Fibroblast of skin of right quadriceps (primary cell): Measurements from ENCODE around the gene SLIT3.

ENCODE experiments used
- DNase-seq: peaks from one replicate; pipeline ENCODE4 v3.0.0-alpha.2; 2013

The SLIT3 gene

DNA sequence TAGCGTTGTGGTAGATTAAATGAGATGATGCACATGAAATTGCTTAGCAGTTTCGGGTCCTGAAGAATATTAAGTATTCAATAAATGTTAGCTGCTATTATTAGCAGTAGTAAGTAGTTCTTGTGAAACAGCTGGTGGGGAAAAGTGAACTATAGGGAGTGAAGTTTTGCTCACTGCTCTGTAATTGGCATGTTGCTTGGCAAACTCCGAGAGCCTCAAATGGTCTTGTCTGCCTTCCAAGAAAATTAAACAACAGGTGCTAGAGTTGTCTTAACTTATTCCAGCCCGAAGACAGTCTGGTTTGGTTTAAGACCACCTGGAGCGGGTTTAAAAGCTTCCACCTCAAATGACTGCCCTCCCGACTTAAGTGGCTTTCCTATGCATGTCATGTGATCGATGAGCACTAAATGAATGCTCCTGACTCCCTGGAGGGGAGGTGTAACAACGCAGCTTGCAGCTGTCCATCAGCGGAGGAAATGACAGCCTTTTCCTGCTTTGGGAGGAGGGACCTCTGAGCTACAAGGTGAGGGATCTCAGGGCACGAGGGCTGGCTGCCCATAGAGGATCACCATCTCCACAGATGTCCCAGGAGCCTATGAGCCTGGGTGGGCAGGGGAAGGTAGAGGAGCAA lies 518.9 kb downstream of the SLIT3 start:
- DNase-seq = no peak

DNA sequence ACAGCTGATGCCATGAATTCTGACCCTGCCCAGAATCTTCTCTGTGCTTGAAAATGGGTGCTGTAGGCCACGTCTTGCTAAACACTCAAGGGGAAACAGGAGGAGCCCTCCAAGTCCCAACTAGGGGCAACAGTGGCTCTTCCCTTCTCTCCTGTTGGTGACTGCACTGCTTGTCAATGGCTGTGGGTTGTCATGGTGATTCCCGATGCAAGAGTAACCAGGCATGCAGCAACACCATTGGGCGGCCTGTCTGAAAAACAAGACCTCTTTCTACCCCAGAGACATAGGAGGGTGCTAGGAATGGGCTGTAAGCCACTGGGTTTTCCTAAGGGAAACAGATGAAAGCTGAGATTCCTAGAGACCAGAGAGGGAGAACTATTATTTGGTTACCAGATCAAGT lies 520.1 kb downstream of the SLIT3 start:
- no peak for DNase-seq

GRCh38 chr5:168779333-168779732 lies 521.6 kb downstream of the SLIT3 start:
- no peak for DNase-seq

DNA sequence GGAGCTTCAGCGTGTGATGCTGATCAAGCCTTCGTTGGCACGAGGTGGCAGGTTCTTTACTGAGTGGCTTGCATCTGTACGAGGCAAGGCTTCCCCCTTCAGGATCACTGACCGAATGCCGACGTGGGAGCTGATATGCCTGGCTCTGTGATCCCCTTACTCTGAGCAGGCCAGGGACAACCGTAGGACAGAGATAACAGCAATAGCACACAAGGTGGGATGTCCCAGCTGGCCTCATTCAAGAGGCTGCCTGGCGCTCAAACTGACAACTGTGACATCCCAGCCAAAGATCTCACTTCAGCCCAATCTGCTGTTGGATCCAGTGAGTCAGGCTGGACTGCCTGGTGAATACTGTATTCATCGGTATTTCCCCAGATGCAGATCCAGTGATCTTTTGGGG lies 522.4 kb downstream of the SLIT3 start:
- DNase-seq = no peak

- no peak for DNase-seq
Measured at GRCh38 chr5:168777651-168778050, 523.3 kb downstream of the SLIT3 start.

DNA sequence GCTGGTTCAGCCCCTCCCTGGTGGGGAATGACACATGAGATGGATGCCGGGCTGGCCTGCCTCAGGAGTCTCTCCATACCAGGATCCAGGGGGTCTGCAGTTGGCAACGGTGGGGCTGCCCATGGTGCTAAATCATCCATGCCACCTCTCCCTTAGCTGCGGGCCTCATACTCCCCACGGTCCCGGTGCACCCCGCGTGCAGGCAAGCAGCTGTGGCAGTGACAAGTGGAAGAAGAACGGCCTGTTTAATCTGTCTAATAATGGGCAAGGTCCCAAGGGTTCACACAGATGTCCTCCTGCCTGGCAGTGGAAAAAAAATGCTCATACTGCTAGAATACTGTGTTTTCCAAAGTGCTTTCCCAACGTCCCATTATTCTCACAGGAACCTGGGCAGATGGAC lies 524.9 kb downstream of the SLIT3 start:
- no peak for DNase-seq

DNA sequence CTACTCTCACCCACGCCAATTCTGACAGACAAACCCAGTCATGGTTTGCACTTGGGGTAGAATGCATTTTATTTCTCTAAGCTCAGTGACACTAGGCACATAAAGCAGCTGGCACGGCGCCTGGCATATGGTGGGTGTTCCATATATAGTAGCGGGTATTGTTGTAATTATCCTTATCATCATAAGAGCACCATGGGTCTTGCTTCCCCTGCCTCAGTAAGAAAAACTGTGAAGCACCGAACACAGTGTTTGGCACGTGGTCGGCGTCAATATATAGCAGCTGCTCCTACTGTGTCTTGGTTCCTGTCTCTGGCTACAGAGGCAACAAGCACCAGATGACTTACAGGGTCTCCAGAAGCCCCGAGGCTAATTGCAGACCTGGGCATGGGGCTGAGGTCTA lies 527.7 kb downstream of the SLIT3 start:
- DNase-seq = peak; percentile 11

- peak; percentile 10 for DNase-seq
Measured at GRCh38 chr5:168772316-168772961, 528.5 kb downstream of the SLIT3 start.

- DNase-seq = no peak
Measured at GRCh38 chr5:168771678-168772077, 529.3 kb downstream of the SLIT3 start.

GRCh38 chr5:168770996-168771395 lies 529.9 kb downstream of the SLIT3 start:
- no peak for DNase-seq

DNA sequence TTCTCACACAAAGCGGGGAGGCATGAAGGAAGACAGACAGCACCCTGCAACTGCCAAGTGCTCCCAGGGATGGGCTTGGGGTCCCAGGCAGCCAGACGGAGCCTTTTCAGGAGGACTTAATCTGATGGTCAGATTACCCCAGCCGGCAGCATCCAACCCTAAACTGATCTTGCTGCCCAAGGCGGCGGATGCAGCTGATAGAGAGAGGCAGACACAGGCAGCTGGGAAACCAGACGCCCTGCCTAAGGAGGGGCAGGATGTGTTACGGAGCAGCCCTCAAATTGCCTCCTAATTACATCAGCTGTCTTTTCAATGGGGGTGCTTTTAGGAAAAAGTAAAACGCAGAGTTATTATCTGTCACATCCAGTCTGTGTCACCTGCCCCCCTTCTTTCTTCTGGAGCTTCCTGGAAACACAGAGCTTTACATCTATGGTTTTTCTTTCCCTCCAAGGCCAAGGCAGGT lies 530.9 kb downstream of the SLIT3 start:
- peak; percentile 52 for DNase-seq

GRCh38 chr5:168768172-168768571 lies 532.8 kb downstream of the SLIT3 start:
- DNase-seq = no peak

- DNase-seq = no peak
Measured at GRCh38 chr5:168766426-168766700, 534.6 kb downstream of the SLIT3 start.

DNA sequence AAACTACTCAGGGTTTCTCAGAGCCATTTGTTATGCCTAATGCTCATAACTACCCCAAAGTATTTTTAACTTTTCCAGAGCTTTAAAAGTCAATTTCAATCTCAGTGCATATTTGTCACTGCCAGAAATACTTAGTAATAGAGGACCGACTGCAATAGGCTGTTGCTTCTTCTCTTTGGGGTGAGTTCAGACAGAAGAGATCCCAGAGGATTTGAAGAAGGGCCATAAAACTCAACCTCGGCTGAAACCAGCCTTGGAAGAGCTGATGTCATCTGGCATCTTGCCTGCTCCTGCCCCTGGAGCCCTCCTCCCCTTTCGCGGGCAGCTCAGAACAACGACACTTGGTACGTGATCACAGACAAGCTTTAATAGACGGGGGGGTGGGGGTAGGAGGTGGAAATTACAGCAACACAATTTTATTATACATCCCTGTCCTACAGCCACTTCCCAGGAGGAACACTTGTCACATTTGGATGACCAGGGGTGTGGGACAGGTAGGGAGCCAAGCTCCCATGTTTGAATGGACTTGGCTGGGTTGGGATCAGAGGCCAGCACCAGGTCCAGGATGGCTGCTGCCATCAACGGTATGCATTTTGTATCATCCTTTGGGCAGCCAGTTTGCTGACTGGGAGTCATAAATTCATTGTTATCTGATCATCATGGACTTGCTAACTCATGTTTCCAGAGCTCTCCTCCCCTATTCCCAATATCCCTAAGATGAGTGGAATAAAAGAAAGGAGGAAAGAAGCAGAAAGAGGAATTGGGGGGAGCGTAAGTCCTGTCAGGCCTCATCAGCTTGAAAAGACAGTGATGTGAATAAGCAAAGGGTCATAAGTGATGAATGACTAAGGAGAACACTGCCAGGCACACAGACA lies 535.2 kb downstream of the SLIT3 start:
- peak; percentile 94 for DNase-seq

DNA sequence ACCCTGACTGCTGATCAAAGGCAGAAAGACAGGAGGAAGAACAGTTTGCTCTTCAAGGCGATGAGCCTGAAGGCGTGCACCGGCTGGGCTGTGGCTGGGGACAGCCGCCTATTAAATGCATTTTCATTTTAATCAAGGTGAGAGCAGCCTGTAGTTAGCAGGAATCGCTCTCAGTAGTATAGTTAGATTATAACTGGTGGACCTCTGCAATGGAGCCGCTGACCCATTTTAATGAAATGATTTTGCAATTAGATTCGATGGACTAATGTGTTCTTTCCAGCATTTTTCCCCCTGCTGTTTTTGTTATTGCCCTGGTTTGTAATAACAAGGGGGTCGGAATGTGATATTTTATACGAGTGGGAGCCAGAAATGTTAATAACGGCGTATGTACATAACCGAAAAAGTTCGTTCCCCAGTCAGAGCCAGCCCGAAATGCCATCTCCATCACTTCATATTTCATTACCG lies 535.8 kb downstream of the SLIT3 start:
- DNase-seq = no peak

GRCh38 chr5:168756453-168757391 lies 544.2 kb downstream of the SLIT3 start:
- peak; percentile 7 for DNase-seq

- DNase-seq = no peak
Measured at GRCh38 chr5:168755548-168756093, 545.3 kb downstream of the SLIT3 start.

- peak; percentile 10 for DNase-seq
Measured at GRCh38 chr5:168753691-168754254, 547.2 kb downstream of the SLIT3 start.

GRCh38 chr5:168752416-168753190 lies 548.3 kb downstream of the SLIT3 start:
- DNase-seq = no peak

GRCh38 chr5:168752012-168752411 lies 548.9 kb downstream of the SLIT3 start:
- no peak for DNase-seq

DNA sequence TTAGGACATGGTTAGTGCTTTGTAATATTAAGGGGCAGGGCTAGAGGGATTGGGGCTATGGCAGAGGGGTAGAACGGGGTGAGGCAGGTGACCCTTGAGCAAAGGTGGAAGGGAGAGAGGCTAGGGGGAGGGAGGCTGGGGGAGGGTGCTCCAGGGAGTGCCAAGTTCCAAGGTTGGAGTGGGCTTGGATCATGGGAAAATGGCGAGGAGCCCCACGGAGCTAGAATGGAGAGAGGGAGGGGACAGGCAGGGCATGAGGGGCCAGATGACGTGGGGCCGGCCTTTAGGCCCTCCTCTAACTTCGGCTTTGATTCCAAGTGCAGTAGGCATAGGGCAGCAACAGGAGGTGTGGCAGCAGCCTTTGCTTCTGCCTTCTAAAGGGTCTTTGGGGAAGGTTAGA lies 550.0 kb downstream of the SLIT3 start:
- no peak for DNase-seq
